ENCODE measurements around the gene CHRDL1. TPM values are rescaled to one million over a fixed set of nuclear protein-coding genes. Genes with fewer than 3 reads are reported as not detected.

CHRDL1 gene
- total RNA-seq, 1 donor from 2014 or later, result 15.7 TPM

- no peak for TF ChIP-seq CTCF (conservative IDR thresholded peaks at IDR 0.05)
- Mint-ChIP-seq H3K9me3 (no peaks in the 10 kb centered on the region), H3K4me3 (no peak overlapping the region), H3K4me1 (peaks cover 25% of the 10 kb centered on the region), H3K36me3 (ENCODE audit: low read depth) (no peaks in the 10 kb centered on the region), H3K27ac (ENCODE audit: unreplicated experiment) (no peak overlapping the region), H3K27me3 (ENCODE audit: low read depth) (no peaks in the 10 kb centered on the region)
- no peak for DNase-seq (ENCODE audit: low read depth, low spot score)
Observed at GRCh38 chrX:110746014-110746413, 49.6 kb downstream of the CHRDL1 start.

- TF ChIP-seq CTCF (conservative IDR thresholded peaks at IDR 0.05), result no peak
- Mint-ChIP-seq H3K9me3 (no peaks in the 10 kb centered on the region), H3K4me1 (peaks cover 25% of the 10 kb centered on the region), H3K27me3 (ENCODE audit: low read depth) (no peaks in the 10 kb centered on the region), H3K4me3 (no peak overlapping the region), H3K36me3 (ENCODE audit: low read depth) (no peaks in the 10 kb centered on the region), H3K27ac (ENCODE audit: unreplicated experiment) (peak overlapping the region; percentile 68)
- no peak for DNase-seq (ENCODE audit: low read depth, low spot score)
Observed at GRCh38 chrX:110745288-110745687, 50.3 kb downstream of the CHRDL1 start.

GRCh38 chrX:110743679-110744340 lies 51.8 kb downstream of the CHRDL1 start:
- no peaks in the 10 kb centered on the region for H3K27me3 Mint-ChIP-seq (ENCODE audit: low read depth)
- DNase-seq (ENCODE audit: low read depth, low spot score), result no peak
- no peaks in the 10 kb centered on the region for H3K36me3 Mint-ChIP-seq (ENCODE audit: low read depth)
- peaks cover 25% of the 10 kb centered on the region for H3K4me1 Mint-ChIP-seq
- no peak for TF ChIP-seq CTCF (conservative IDR thresholded peaks at IDR 0.05)
- no peak overlapping the region for H3K4me3 Mint-ChIP-seq
- H3K9me3 Mint-ChIP-seq, result peaks cover 5% of the 10 kb centered on the region
- H3K27ac Mint-ChIP-seq (ENCODE audit: unreplicated experiment), result peak overlapping the region; percentile 47

GRCh38 chrX:110741213-110741796 lies 54.3 kb downstream of the CHRDL1 start:
- Mint-ChIP-seq H3K27me3 (ENCODE audit: low read depth) (no peaks in the 10 kb centered on the region), H3K36me3 (ENCODE audit: low read depth) (no peaks in the 10 kb centered on the region), H3K9me3 (peaks cover 6% of the 10 kb centered on the region), H3K27ac (ENCODE audit: unreplicated experiment) (no peak overlapping the region), H3K4me3 (no peak overlapping the region), H3K4me1 (peaks cover 25% of the 10 kb centered on the region)
- no peak for TF ChIP-seq CTCF (conservative IDR thresholded peaks at IDR 0.05)
- no peak for DNase-seq (ENCODE audit: low read depth, low spot score)

GRCh38 chrX:110734894-110735541 lies 60.6 kb downstream of the CHRDL1 start:
- Mint-ChIP-seq H3K4me3 (no peak overlapping the region), H3K27ac (ENCODE audit: unreplicated experiment) (no peak overlapping the region), H3K4me1 (peaks cover 35% of the 10 kb centered on the region), H3K9me3 (peaks cover 6% of the 10 kb centered on the region), H3K36me3 (ENCODE audit: low read depth) (no peaks in the 10 kb centered on the region), H3K27me3 (ENCODE audit: low read depth) (no peaks in the 10 kb centered on the region)
- no peak for DNase-seq (ENCODE audit: low read depth, low spot score)
- no peak for TF ChIP-seq CTCF (conservative IDR thresholded peaks at IDR 0.05)

Data from neural crest cell (in vitro differentiated cells).